Bronchial epithelial cell (primary cell): ENCODE data around the gene RSPO4. TPM values are rescaled to one million over a fixed set of nuclear protein-coding genes. Genes with fewer than 3 reads are reported as not detected.
A peak's percentile ranks its signal among the peaks of the same experiment; 100 is the strongest.

Experiments used
- DNase-seq: peaks from one replicate; pipeline ENCODE4 v3.0.0-alpha.2; 2010; ENCODE audit warnings: low read depth
- FAIRE-seq: peaks from 2 replicates; lab custom pipeline; 2011; peaks lifted over from hg19 to GRCh38; lab: Jason Lieb, UNC
- H3K27me3 ChIP-seq: 2 replicates; pipeline ENCODE4 v1.5.1; 2011; ENCODE audit warnings: low read length; ENCODE audit not compliant: control insufficient read depth, insufficient read depth
- H3K36me3 ChIP-seq: 2 replicates; pipeline ENCODE4 v1.5.1; 2011; ENCODE audit warnings: low read length; ENCODE audit not compliant: control insufficient read depth, insufficient read depth
- H3K4me3 ChIP-seq: 2 replicates; pipeline ENCODE4 v1.5.1; 2011; ENCODE audit warnings: mild to moderate bottlenecking, low read depth, low read length, control low read depth
- total RNA-seq: library from RNA; depleted of rRNA; stranded (reverse); fragments of >200 nt; gene quantifications from 2 replicates; pipeline ENCODE4 v1.2.1, GENCODE V29; 2014
- TF ChIP-seq, protein P1 (sequence below): IDR thresholded peaks from 2 replicates; pipeline ENCODE4 v1.5.1; 2011; ENCODE audit warnings: mild to moderate bottlenecking, moderate library complexity, low read length, control low read depth, inconsistent platforms; ENCODE audit not compliant: insufficient read depth, severe bottlenecking

Gene RSPO4
- total RNA-seq, 1 donor from 2014 or later: not detected

DNA sequence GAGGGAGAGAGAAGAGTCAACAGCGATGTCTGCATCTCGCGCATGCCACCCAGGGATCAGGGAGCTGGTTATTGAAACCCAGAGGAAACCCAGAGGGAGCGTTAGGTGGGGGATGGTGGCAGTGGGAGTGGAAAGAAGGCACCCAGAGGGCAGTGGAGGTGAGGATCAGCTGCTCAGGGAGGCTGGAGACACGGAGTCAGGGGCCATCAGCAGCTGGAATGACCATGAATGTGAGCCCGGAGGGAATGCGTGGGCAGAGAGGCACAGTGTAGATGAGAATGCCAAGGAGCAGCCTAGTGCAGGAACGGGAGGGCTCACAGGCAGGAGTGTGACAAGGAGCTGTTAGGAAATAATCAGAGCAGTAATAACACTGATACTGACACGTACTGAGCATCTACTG, 36.2 kb downstream of the RSPO4 start:
- no peak for FAIRE-seq
- Histone ChIP-seq H3K27me3 (no peaks in the 10 kb centered on the region), H3K4me3 (no peak overlapping the region), H3K36me3 (no peaks in the 10 kb centered on the region)
- DNase-seq: no peak
- TF ChIP-seq, protein P1, sequence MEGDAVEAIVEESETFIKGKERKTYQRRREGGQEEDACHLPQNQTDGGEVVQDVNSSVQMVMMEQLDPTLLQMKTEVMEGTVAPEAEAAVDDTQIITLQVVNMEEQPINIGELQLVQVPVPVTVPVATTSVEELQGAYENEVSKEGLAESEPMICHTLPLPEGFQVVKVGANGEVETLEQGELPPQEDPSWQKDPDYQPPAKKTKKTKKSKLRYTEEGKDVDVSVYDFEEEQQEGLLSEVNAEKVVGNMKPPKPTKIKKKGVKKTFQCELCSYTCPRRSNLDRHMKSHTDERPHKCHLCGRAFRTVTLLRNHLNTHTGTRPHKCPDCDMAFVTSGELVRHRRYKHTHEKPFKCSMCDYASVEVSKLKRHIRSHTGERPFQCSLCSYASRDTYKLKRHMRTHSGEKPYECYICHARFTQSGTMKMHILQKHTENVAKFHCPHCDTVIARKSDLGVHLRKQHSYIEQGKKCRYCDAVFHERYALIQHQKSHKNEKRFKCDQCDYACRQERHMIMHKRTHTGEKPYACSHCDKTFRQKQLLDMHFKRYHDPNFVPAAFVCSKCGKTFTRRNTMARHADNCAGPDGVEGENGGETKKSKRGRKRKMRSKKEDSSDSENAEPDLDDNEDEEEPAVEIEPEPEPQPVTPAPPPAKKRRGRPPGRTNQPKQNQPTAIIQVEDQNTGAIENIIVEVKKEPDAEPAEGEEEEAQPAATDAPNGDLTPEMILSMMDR: no peak

DNA sequence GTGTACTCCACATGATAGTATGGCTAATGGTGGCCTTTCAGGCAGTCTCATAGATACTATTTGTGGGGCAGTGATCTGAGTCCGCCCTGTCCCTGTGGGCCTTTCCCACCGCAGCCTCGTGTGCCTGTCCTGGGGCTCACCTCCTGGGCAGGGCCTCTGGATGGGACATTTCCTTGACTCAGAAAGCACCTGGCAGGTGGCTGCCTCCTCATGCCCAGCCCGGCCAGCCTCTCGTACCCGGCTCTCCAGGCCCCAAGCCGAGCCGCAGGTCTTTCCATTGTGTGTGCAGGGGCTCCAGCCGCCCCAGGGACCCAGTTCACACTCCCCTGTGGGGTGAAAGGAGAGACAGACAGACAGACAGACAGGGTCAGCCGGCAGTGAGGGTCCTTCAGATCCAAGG, 38.3 kb downstream of the RSPO4 start:
- TF ChIP-seq, protein P1: no peak
- no peaks in the 10 kb centered on the region for H3K36me3 ChIP-seq
- FAIRE-seq (no peak), DNase-seq (no peak)
- H3K27me3 ChIP-seq: no peaks in the 10 kb centered on the region
- H3K4me3 ChIP-seq: no peak overlapping the region

DNA sequence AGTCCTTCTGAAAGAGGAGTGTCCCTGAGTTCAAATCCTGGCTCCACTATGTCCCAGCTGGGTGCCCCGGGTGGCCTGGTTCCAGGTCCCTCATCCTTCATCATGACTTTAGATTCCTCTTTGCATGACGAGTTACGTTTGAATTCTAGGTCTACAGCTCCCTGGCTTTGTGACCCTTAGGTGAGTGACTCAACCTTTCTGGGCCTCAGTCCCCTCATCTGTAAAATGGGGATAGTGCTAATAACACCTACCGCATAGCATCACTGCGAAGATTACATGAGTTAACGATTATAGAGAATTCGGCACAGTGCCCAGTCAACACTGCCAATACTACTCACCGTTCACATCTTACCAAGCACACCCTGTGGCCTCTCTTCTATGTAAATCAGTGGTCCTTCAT, 39.4 kb downstream of the RSPO4 start:
- H3K27me3 ChIP-seq: peaks cover 1% of the 10 kb centered on the region
- peak; percentile 7 for FAIRE-seq

DNA sequence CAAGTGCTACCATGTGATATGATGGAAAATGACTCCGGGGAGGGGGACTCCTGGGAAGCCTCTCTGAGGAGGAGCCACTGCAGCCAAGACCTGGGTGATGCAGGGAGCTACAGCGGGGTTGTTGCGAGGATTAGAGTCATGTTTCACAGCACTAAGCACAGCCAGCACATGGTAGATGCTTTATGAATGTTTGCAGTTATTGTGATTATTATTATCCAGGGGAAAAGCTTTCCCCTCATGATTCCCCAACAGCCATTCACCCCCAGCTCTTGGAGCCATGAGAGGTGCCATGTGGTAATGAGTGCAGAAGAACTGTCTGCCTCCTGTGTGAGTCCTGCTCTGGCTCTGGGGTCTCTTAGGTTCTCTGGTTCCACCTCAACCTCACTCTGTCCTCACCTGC, 39.9 kb downstream of the RSPO4 start:
- DNase-seq (no peak), FAIRE-seq (no peak)
- Histone ChIP-seq H3K4me3 (no peak overlapping the region), H3K36me3 (no peaks in the 10 kb centered on the region), H3K27me3 (peaks cover 1% of the 10 kb centered on the region)
- TF ChIP-seq, protein P1: no peak

More for the DNA sequence above, 39.4 kb downstream of the RSPO4 start:
- Histone ChIP-seq H3K4me3 (no peak overlapping the region), H3K36me3 (no peaks in the 10 kb centered on the region)
- no peak for DNase-seq
- TF ChIP-seq, protein P1: no peak

DNA sequence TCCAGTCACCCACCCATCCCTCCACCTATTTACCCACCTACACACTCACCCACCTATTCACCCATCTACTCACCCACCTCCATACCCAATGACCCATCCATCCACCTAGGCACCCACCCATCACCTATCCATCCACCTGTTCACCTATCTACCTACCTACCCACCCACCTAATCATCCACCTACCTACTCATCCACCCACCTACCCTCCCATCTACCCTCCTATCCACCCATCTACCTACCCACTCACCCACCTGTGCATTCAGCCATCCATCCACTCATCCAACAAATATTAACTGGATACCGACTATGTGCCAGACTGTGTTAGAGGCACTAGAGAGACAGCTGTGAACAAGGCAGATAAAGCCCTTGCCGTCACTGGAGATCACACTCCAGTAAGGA, 40.3 kb downstream of the RSPO4 start:
- H3K36me3 ChIP-seq: no peaks in the 10 kb centered on the region
- H3K27me3 ChIP-seq: peaks cover 1% of the 10 kb centered on the region
- no peak for DNase-seq
- TF ChIP-seq, protein P1: no peak
- FAIRE-seq: no peak
- H3K4me3 ChIP-seq: no peak overlapping the region

DNA sequence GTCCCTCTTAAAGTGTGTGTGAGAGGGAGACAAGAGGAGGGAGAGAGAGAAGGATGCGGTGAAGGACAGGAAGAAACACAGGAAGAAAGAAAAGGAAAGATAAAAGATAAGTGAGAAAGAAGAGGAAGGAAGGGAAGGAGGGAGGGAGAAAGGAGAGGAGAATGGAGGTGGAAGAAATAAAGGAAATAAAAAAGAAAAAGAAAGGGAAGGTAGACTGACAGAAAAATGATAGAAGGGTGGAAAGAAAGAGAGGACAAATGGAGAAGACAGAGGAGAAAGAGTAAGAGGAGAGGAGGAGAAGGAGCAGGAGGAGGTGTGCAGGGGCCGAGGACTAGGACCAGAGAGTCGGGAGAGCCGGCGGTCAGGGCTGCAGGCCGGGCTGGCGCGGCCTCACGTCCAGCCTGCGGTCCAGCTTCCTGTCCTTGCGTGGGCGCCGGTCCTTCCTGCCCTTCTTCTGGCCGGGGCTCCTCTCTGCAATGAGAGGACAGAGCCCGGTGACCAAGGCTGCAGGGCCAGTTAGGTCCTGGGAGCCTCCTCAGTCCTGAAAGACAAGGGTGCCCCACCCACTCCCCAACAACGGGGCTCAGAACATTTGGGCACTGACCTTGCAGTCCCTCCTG, 42.0 kb downstream of the RSPO4 start:
- FAIRE-seq (no peak), DNase-seq (no peak)
- no peak overlapping the region for H3K4me3 ChIP-seq
- peaks cover 3% of the 10 kb centered on the region for H3K27me3 ChIP-seq
- H3K36me3 ChIP-seq: no peaks in the 10 kb centered on the region
- TF ChIP-seq, protein P1: no peak
